ENCODE results near the gene ZNF836. TPM values are rescaled to one million over a fixed set of nuclear protein-coding genes. Genes with fewer than 3 reads are reported as not detected.
A peak's percentile ranks its signal among the peaks of the same experiment; 100 is the strongest.

ZNF836 gene
- total RNA-seq, 2 experiments from 2014 or later, result 17.3 to 18.0 TPM

GRCh38 chr19:52198678-52199077, 27.3 kb upstream of the ZNF836 start:
- H3K36me3 Mint-ChIP-seq (ENCODE audit: low read depth), result peaks cover 93% of the 10 kb centered on the region
- no peak overlapping the region for H3K4me3 Mint-ChIP-seq
- H3K9me3 Mint-ChIP-seq, result peaks cover 13% of the 10 kb centered on the region
- no peak for DNase-seq
- peaks cover 10% of the 10 kb centered on the region for H3K4me1 Mint-ChIP-seq
- ChIA-PET CTCF (interaction anchor here (1.9 kb wide), 1 partner anchor 60 kb away, joined by 4 read pairs; the partner anchor contains the start of gene ZNF616), POLR2A (interaction anchor here (1.1 kb wide), 1 partner anchor 9 kb away, joined by 6 read pairs; no protein-coding TSS in a partner anchor)
- H3K27ac Mint-ChIP-seq, result no peak overlapping the region
- H3K27me3 Mint-ChIP-seq, result no peaks in the 10 kb centered on the region

- Mint-ChIP-seq H3K9me3 (peaks cover 13% of the 10 kb centered on the region), H3K27ac (no peak overlapping the region), H3K4me1 (peaks cover 14% of the 10 kb centered on the region), H3K4me3 (no peak overlapping the region), H3K27me3 (no peaks in the 10 kb centered on the region), H3K36me3 (ENCODE audit: low read depth) (peaks cover 93% of the 10 kb centered on the region)
- ChIA-PET POLR2A (interaction anchor here (1.1 kb wide), 1 partner anchor 9 kb away, joined by 6 read pairs; no protein-coding TSS in a partner anchor), CTCF (no interaction called here)
- DNase-seq, result no peak
These were observed 26.5 kb upstream of the ZNF836 start for GRCh38 chr19:52197964-52198363.

DNA sequence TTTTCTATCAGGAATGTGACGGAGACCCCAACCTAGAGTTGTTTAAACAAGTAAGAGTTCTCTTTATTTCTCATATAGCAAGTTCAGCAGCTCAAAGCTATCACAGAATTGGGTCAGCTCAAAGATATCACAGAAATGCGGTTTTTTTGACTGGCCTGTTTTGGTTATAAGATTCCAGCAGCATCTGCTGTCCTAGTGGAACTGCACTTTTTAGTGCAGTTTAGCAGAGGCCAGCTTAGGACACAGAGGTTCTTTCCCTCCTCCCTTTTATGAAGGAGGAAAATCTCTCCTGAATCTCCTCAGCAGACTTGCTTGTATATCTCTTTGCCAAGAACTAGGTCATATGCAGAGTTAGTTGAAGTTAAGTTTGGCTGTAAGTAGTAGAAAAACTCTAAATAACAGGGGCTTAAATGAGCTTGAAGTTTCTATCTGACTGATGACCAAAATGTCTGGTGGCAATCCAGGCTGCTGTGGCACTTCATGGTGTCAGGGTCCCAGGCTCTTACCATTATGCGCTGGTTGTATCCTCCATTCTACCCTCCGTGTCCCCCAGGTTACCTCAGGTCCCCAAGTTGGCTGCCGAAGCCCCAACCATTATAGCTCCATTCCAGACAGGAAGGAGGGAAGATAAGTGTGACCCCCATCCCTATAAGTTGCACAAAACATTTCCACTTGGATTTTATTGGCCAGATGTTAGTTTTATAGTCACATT, 25.0 kb upstream of the ZNF836 start:
- POLR2A ChIA-PET, result no interaction called here
- no peaks in the 10 kb centered on the region for H3K27me3 Mint-ChIP-seq
- peaks cover 26% of the 10 kb centered on the region for H3K4me1 Mint-ChIP-seq
- CTCF ChIA-PET, result interaction anchor here (0.8 kb wide), 1 partner anchor 11 kb away, joined by 3 read pairs; no protein-coding TSS in a partner anchor
- DNase-seq, result no peak
- H3K36me3 Mint-ChIP-seq (ENCODE audit: low read depth), result peaks cover 92% of the 10 kb centered on the region
- peaks cover 13% of the 10 kb centered on the region for H3K9me3 Mint-ChIP-seq
- H3K4me3 Mint-ChIP-seq, result no peak overlapping the region
- no peak overlapping the region for H3K27ac Mint-ChIP-seq

DNA sequence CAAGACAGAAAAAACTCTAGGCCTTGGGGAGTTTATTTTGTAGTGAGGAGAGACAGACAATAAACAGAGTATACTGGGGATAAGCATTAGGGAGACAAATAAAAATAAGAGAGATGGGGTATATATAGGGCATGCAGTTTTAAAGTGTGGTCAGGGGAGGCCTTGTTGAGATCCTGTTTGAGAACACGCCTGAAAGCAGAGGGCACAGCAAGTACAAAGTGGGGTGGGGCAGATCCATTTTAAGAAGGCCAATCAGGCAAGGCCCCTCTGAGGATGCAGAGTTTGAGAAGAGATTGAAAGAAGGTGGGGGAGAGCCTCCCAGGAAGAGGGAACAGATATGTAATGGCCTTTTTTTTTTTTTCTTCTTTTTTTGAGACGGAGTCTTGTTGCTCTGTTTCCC, 20.5 kb upstream of the ZNF836 start:
- peaks cover 58% of the 10 kb centered on the region for H3K36me3 Mint-ChIP-seq (ENCODE audit: low read depth)
- H3K27me3 Mint-ChIP-seq, result no peaks in the 10 kb centered on the region
- peaks cover 13% of the 10 kb centered on the region for H3K9me3 Mint-ChIP-seq
- peak overlapping the region; percentile 97 for H3K4me3 Mint-ChIP-seq
- ChIA-PET CTCF (no interaction called here), POLR2A (interaction anchor here (1.0 kb wide), 1 partner anchor 11 kb away, joined by 3 read pairs; no protein-coding TSS in a partner anchor)
- peaks cover 38% of the 10 kb centered on the region for H3K4me1 Mint-ChIP-seq
- no peak for DNase-seq
- H3K27ac Mint-ChIP-seq, result no peak overlapping the region

GRCh38 chr19:52191389-52191788, 20.0 kb upstream of the ZNF836 start:
- ChIA-PET POLR2A (no interaction called here), CTCF (interaction anchor here (1.1 kb wide), 1 partner anchor 46 kb away, joined by 3 read pairs; no protein-coding TSS in a partner anchor)
- Mint-ChIP-seq H3K4me1 (peaks cover 38% of the 10 kb centered on the region), H3K36me3 (ENCODE audit: low read depth) (peaks cover 52% of the 10 kb centered on the region), H3K27me3 (no peaks in the 10 kb centered on the region), H3K4me3 (peak overlapping the region; percentile 97), H3K9me3 (peaks cover 13% of the 10 kb centered on the region), H3K27ac (peak overlapping the region; percentile 98)
- DNase-seq, result no peak

DNA sequence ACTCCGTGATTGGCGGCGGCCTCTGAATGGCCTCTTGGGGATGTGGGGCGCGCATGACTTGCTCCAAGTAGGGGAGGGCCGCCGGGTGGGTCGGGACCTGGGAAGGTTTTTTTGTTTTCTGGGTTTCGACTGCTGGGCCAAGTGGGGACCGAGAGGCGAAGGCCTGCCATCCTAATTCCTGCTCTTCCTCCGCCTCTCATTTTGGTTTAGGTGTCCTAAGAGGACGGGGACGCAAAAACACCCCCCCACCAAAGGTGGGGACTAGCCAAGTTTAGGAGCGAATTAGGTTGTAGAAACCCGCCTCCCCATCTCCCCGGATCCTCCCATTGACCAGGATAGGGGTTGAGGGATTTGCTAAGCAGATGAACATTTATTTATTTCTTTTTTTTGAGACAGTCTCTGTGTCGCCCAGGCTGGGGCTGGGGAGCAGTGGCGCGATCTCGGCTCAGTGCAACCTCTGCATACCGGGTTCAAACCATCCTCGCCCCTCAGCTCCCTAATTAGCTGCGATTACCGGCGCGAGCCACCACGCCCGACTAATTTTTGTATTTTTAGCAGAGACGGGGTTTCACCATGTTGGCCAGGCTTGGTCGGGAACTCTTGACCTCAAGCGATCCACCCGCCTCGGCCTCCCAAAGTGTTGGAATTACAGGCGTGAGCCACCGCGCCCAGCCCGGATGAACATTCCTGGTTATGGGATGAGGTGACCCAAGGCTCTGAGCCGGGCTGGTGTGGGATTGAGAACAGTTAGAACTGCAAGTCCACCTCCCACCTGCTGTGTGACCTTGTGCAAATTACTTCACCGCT, 19.3 kb upstream of the ZNF836 start:
- peaks cover 38% of the 10 kb centered on the region for H3K4me1 Mint-ChIP-seq
- peaks cover 13% of the 10 kb centered on the region for H3K9me3 Mint-ChIP-seq
- ChIA-PET POLR2A (no interaction called here), CTCF (interaction anchor here (1.1 kb wide), 1 partner anchor 47 kb away, joined by 3 read pairs; no protein-coding TSS in a partner anchor)
- H3K27ac Mint-ChIP-seq, result peak overlapping the region; percentile 98
- DNase-seq, result peak; percentile 17
- peaks cover 46% of the 10 kb centered on the region for H3K36me3 Mint-ChIP-seq (ENCODE audit: low read depth)
- no peaks in the 10 kb centered on the region for H3K27me3 Mint-ChIP-seq
- peak overlapping the region; percentile 97 for H3K4me3 Mint-ChIP-seq

- peaks cover 38% of the 10 kb centered on the region for H3K36me3 Mint-ChIP-seq (ENCODE audit: low read depth)
- peak within 1 kb of the TSS; percentile 97 for H3K4me3 Mint-ChIP-seq
- no peaks in the 10 kb centered on the region for H3K27me3 Mint-ChIP-seq
- H3K9me3 Mint-ChIP-seq, result peaks cover 15% of the 10 kb centered on the region
- ChIA-PET POLR2A (interaction anchor here (0.7 to 2.0 kb wide), 15 partner anchors 8 to 448 kb away, joined by 3 to 43 read pairs (median 5); partner anchors contain the start of genes ZNF614, ZNF615, ZNF616 and ZNF83), CTCF (interaction anchor here (0.7 to 1.5 kb wide), 8 partner anchors 18 to 808 kb away, joined by 3 to 8 read pairs (median 4); partner anchors contain the start of genes ZNF613, ZNF616 and ZNF836)
- peaks cover 38% of the 10 kb centered on the region for H3K4me1 Mint-ChIP-seq
- peak within 1 kb of the TSS; percentile 98 for H3K27ac Mint-ChIP-seq
- DNase-seq, result peak; percentile 98
These were observed 18.5 kb upstream of the ZNF836 start, which contains the start of gene PPP2R1A for GRCh38 chr19:52189735-52190486. Gene PPP2R1A, plus strand, starts transcription at chr19:52190052. Its CDS starts 45 bp downstream, at chr19:52190097.

DNA sequence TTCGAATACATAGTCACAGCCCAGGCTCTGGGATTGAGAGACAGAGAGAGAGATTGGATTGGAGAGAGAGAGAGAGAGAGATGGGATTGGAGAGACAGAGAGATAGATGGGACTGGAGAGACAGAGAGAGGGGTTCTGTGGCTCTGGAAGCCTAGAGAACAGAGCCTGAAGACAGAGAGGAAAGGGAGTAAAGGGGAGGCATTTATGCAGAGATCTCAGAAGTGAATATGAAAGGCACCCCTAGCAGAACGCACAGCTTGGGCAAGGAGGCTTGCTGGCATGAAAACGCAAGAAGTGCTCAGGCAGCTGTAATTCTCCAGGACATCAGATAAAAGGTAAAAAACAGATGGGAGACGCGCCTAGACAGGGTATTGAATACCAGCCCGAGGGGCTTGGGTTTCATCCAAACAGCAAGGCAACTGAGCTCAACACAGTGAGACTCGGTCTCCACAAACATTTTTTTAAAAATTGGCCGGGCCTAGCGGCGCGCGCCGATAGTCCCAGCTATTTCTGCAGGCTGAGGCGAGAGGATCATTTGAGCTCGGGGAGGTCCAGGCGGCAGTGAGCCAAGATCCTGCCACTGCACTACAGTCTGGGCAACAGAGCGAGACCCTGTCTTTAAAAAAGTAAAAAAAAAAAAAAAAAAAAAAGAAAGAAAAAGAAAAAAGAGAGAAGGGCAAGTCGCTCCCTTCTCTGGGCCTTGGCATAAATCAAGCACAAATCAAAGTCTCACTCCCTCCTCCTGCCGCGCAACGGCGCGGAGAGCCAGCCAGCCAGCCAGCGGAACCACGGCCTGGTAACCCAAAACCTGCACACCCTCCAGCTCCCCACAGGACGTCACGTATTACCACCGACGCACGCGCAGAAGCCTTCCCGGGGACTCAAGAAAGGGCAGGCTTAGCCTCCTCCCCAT, 17.7 kb upstream of the ZNF836 start:
- H3K9me3 Mint-ChIP-seq, result peaks cover 8% of the 10 kb centered on the region
- peak overlapping the region; percentile 98 for H3K27ac Mint-ChIP-seq
- H3K4me1 Mint-ChIP-seq, result peaks cover 30% of the 10 kb centered on the region
- no peak for DNase-seq
- ChIA-PET CTCF (interaction anchor here (0.7 to 1.5 kb wide), 8 partner anchors 17 to 809 kb away, joined by 3 to 8 read pairs (median 4); partner anchors contain the start of genes ZNF613, ZNF616 and ZNF836), POLR2A (interaction anchor here (0.7 to 2.0 kb wide), 16 partner anchors 9 to 449 kb away, joined by 3 to 43 read pairs (median 4); partner anchors contain the start of genes ZNF432, ZNF614, ZNF615 and ZNF616)
- no peaks in the 10 kb centered on the region for H3K27me3 Mint-ChIP-seq
- H3K4me3 Mint-ChIP-seq, result peak overlapping the region; percentile 97
- H3K36me3 Mint-ChIP-seq (ENCODE audit: low read depth), result peaks cover 29% of the 10 kb centered on the region

DNA sequence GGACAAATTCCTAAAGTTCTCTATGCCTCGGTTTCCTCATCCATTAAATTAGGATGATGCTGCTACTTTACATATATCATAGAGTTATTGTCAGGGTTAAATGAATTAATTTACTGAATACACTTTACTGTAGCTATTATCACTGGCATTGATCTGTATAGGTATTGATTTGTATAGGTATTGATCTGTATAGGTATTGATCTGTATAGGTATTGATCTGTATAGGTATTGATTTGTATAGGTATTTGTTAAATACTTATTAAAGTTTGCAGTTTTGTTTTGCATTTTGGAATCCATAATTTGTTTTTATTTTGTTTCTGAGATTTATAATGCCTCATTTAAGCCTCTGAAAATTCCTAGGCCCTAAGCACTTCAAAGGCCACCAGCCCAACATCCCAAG, 16.0 kb upstream of the ZNF836 start:
- peaks cover 14% of the 10 kb centered on the region for H3K36me3 Mint-ChIP-seq (ENCODE audit: low read depth)
- H3K27me3 Mint-ChIP-seq, result no peaks in the 10 kb centered on the region
- H3K4me1 Mint-ChIP-seq, result peaks cover 22% of the 10 kb centered on the region
- H3K4me3 Mint-ChIP-seq, result no peak overlapping the region
- ChIA-PET POLR2A (interaction anchor here (1.1 kb wide), 1 partner anchor 16 kb away, joined by 3 read pairs; the partner anchor contains the start of gene ZNF836), CTCF (no interaction called here)
- no peak overlapping the region for H3K27ac Mint-ChIP-seq
- DNase-seq, result no peak
- peaks cover 9% of the 10 kb centered on the region for H3K9me3 Mint-ChIP-seq

DNA sequence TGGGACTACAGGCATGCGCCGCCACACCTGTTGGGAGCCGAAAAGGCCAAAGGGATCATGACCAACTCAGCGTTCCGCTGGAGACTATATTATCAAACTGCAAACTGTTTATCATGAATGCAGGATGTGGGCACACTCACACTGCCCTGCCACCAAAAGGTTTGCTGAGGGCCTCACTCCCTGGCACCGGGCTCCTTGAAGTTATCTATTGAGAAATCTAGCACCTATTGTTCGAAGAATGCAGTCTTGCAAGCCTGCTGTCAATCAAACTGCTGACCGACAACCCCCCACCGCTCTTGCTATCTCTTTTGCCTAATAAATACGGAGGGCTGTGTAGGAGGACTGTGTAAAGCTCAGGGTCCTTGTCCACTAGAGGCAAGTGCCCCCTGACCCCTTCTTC, 5.2 kb upstream of the ZNF836 start:
- Mint-ChIP-seq H3K4me3 (no peak overlapping the region), H3K27ac (no peak overlapping the region), H3K36me3 (ENCODE audit: low read depth) (no peaks in the 10 kb centered on the region), H3K9me3 (peaks cover 16% of the 10 kb centered on the region), H3K27me3 (no peaks in the 10 kb centered on the region), H3K4me1 (peaks cover 8% of the 10 kb centered on the region)
- ChIA-PET POLR2A (no interaction called here), CTCF (no interaction called here)
- no peak for DNase-seq

DNA sequence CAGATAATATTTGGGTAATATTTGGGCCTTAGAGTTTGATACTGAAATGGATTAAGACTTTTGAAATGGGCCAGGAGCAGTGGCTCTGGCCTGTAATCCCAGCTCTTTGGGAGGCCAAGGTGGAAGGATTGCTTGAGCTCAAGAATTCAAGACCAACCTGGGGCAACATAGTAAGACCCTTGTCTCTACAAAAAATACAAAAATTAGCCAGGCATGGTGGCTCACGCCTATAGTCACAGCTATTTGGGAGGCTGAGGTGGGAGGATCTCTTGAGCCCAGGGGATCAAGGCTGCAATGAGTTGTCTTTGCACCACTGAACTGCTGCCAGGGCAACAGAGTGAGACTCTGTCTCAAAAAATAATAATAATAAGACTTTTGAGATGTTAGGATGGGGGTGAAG, 926 bp upstream of the ZNF836 start:
- CTCF ChIA-PET, result interaction anchor here (1.7 kb wide), 1 partner anchor 17 kb away, joined by 6 read pairs; the partner anchor contains the start of gene PPP2R1A
- peaks cover 36% of the 10 kb centered on the region for H3K36me3 Mint-ChIP-seq (ENCODE audit: low read depth)
- peaks cover 28% of the 10 kb centered on the region for H3K9me3 Mint-ChIP-seq
- H3K4me3 Mint-ChIP-seq, result peak overlapping the region; percentile 87
- peaks cover 28% of the 10 kb centered on the region for H3K4me1 Mint-ChIP-seq
- no peak for DNase-seq
- H3K27ac Mint-ChIP-seq, result peak overlapping the region; percentile 34
- H3K27me3 Mint-ChIP-seq, result no peaks in the 10 kb centered on the region
- POLR2A ChIA-PET, result interaction anchor here (1.0 to 4.0 kb wide), 3 partner anchors 17 to 61 kb away, joined by 3 to 43 read pairs (median 3); partner anchors contain the start of gene PPP2R1A
